Fibroblast of skin of left quadriceps (primary cell): ENCODE data around the gene TBX10.
"Not testable (repeated sequence)": the region's sequence is repeated elsewhere in the genome, so short reads cannot be mapped to it uniquely, and the experiment has no call there.

ENCODE experiments used
- DNase-seq, 2 experiments: peaks; one replicate each; pipeline ENCODE4 v3.0.0-alpha.2; 2013; ENCODE audit warnings: low read depth in 2 of 2

Gene TBX10

GRCh38 chr11:67639438-67639859 lies at the start of gene TBX10:
Gene TBX10 (minus strand): TSS chr11:67639763. CDS start chr11:67639472, 291 bp downstream.
- no peak for DNase-seq

- DNase-seq = no peak
Measured at GRCh38 chr11:67689178-67689577, 49.6 kb upstream of the TBX10 start.

- DNase-seq = no peak
Measured at GRCh38 chr11:67687986-67688385, 48.4 kb upstream of the TBX10 start.

- not testable (repeated sequence) for DNase-seq
Measured at GRCh38 chr11:67685641-67686332, 46.2 kb upstream of the TBX10 start.

GRCh38 chr11:67682126-67683034 lies 42.8 kb upstream of the TBX10 start:
- not testable (repeated sequence) for DNase-seq

- no peak for DNase-seq
Measured at GRCh38 chr11:67680696-67681470, 41.3 kb upstream of the TBX10 start.

GRCh38 chr11:67675058-67675747 lies 35.6 kb upstream of the TBX10 start:
- no peak for DNase-seq

- DNase-seq = no peak
Measured at GRCh38 chr11:67674442-67674871, 34.9 kb upstream of the TBX10 start, which contains the start of gene ALDH3B2. Gene ALDH3B2 (minus strand): TSS chr11:67674623. CDS start chr11:67666935, 7,688 bp downstream.

GRCh38 chr11:67673902-67674301 lies 34.3 kb upstream of the TBX10 start:
- no peak for DNase-seq

- DNase-seq = no peak
Measured at GRCh38 chr11:67673358-67673757, 33.8 kb upstream of the TBX10 start.

- DNase-seq = no peak
Measured at GRCh38 chr11:67671211-67671520, 31.6 kb upstream of the TBX10 start.

- no peak for DNase-seq
Measured at GRCh38 chr11:67670316-67671210, 31.0 kb upstream of the TBX10 start.

- no peak for DNase-seq
Measured at GRCh38 chr11:67668192-67668551, 28.6 kb upstream of the TBX10 start.

- DNase-seq = no peak
Measured at GRCh38 chr11:67667490-67668191, 28.1 kb upstream of the TBX10 start.

- no peak for DNase-seq
Measured at GRCh38 chr11:67666676-67667489, 27.3 kb upstream of the TBX10 start.

GRCh38 chr11:67666303-67666645 lies 26.7 kb upstream of the TBX10 start:
- no peak for DNase-seq

GRCh38 chr11:67665541-67666302 lies 26.2 kb upstream of the TBX10 start:
- DNase-seq = no peak
